Hepatocyte (in vitro differentiated cells): ENCODE results near the gene POLG. TPM values are rescaled to one million over a fixed set of nuclear protein-coding genes. Genes with fewer than 3 reads are reported as not detected.

Source experiments
- DNase-seq: peaks from one replicate; pipeline ENCODE4 v3.0.0-alpha.2; 2016; ENCODE audit warnings: low spot score
- H2AFZ ChIP-seq: fragments of 200-600 bp; sonication (generic); 2 replicates; pipeline ENCODE4 v1.6.0; 2016; ENCODE audit warnings: antibody characterized with exemption, mild to moderate bottlenecking
- H3K27ac ChIP-seq: fragments of 200-600 bp; sonication (generic); 2 replicates; pipeline ENCODE4 v1.5.1; 2016; ENCODE audit warnings: mild to moderate bottlenecking
- H3K27me3 ChIP-seq: fragments of 200-600 bp; sonication (generic); 2 replicates; pipeline ENCODE4 v1.6.1; 2016
- H3K36me3 ChIP-seq: fragments of 200-600 bp; sonication (generic); replicated peaks from 2 replicates; pipeline ENCODE4 v1.5.1; 2016; ENCODE audit warnings: low read depth; ENCODE audit not compliant: insufficient read depth
- H3K4me1 ChIP-seq: fragments of 200-600 bp; sonication (generic); 2 replicates; pipeline ENCODE4 v1.5.1; 2016; ENCODE audit warnings: mild to moderate bottlenecking, moderate library complexity; ENCODE audit not compliant: insufficient read depth
- H3K4me2 ChIP-seq: fragments of 200-600 bp; sonication (generic); 2 replicates; pipeline ENCODE4 v1.6.0; 2016
- H3K4me3 ChIP-seq: fragments of 200-600 bp; sonication (generic); 2 replicates; pipeline ENCODE4 v1.5.1; 2016; ENCODE audit warnings: mild to moderate bottlenecking
- H3K79me2 ChIP-seq: fragments of 200-600 bp; sonication (generic); 2 replicates; pipeline ENCODE4 v1.6.0; 2017; ENCODE audit warnings: mild to moderate bottlenecking
- H3K9me2 ChIP-seq: fragments of 200-600 bp; sonication (generic); replicated peaks from 2 replicates; pipeline ENCODE4 v1.6.0; 2017; ENCODE audit warnings: mild to moderate bottlenecking; ENCODE audit not compliant: insufficient read depth
- H3K9me3 ChIP-seq: fragments of 200-600 bp; sonication (generic); 2 replicates; pipeline ENCODE4 v1.5.1; 2016; ENCODE audit warnings: low read depth, mild to moderate bottlenecking
- H4K20me1 ChIP-seq: fragments of 200-600 bp; sonication (generic); 2 replicates; pipeline ENCODE4 v1.6.0; 2016; ENCODE audit warnings: mild to moderate bottlenecking; ENCODE audit not compliant: insufficient read depth, poor library complexity, severe bottlenecking
- CTCF ChIP-seq: fragments of 200-600 bp; sonication (generic); IDR thresholded peaks from 2 replicates; pipeline ENCODE4 v1.5.1; 2016; ENCODE audit warnings: antibody characterized with exemption, mild to moderate bottlenecking; ENCODE audit not compliant: poor library complexity
- EZH2 ChIP-seq: fragments of 200-600 bp; sonication (generic); IDR thresholded peaks from 2 replicates; pipeline ENCODE4 v1.6.1; 2016; ENCODE audit warnings: antibody characterized with exemption, mild to moderate bottlenecking, borderline replicate concordance
- EZH2phosphoT487 ChIP-seq: fragments of 200-600 bp; sonication (generic); IDR thresholded peaks from one replicate; pipeline ENCODE4 v1.6.1; 2018; ENCODE audit warnings: antibody characterized with exemption, mild to moderate bottlenecking, low read depth, moderate library complexity; ENCODE audit not compliant: unreplicated experiment, severe bottlenecking
- WGBS: methylation state at CpG from one replicate; pipeline ENCODE4 v1.1.6; 2016; ENCODE audit warnings: low lambda C conversion rate; ENCODE audit errors: missing lambda C conversion rate; 5-methylcytosine and 5-hydroxymethylcytosine counted together
- polyA plus RNA-seq: library from polyadenylated mRNA; unstranded; fragments of >200 nt; fragmentation: Nextera tagmentation; extraction: Ambion mirVana; gene quantifications from 2 replicates; pipeline ENCODE4 v1.2.1, GENCODE V29; 2016
- total RNA-seq: library from RNA; depleted of rRNA; stranded (reverse); fragments of >200 nt; gene quantifications from 2 replicates; pipeline ENCODE4 v1.2.3, GENCODE V29; 2014

Gene POLG
- total and polyA plus RNA-seq, 2 experiments from 2014 or later = 34.0 to 54.0 TPM

- WGBS = 82% methylated on average over 2 of the region's 2 CpGs
- Histone ChIP-seq H2AFZ (no peak overlapping the region), H3K9me3 (no peaks in the 10 kb centered on the region), H3K4me1 (no peaks in the 10 kb centered on the region), H3K36me3 (no peaks in the 10 kb centered on the region), H3K4me2 (no peak overlapping the region), H3K27ac (no peak overlapping the region), H3K4me3 (no peak overlapping the region), H3K79me2 (no peaks in the 10 kb centered on the region), H3K27me3 (no peaks in the 10 kb centered on the region), H4K20me1 (no peaks in the 10 kb centered on the region), H3K9me2 (no peaks in the 10 kb centered on the region)
- DNase-seq = no peak
- no peak for TF ChIP-seq EZH2
- TF ChIP-seq EZH2phosphoT487 = no peak
- no peak for TF ChIP-seq CTCF
Observed at GRCh38 chr15:89307046-89307587, 27.5 kb downstream of the POLG start.

GRCh38 chr15:89305395-89305794 is 29.2 kb downstream of the POLG start:
- DNase-seq = no peak

GRCh38 chr15:89303986-89304385 is 30.6 kb downstream of the POLG start:
- H3K4me1 ChIP-seq = no peaks in the 10 kb centered on the region
- WGBS = 96% methylated on average over 2 of the region's 2 CpGs
- H3K4me3 ChIP-seq = no peak overlapping the region
- TF ChIP-seq EZH2 (no peak), CTCF (no peak), EZH2phosphoT487 (no peak)
- H3K36me3 ChIP-seq = no peaks in the 10 kb centered on the region
- no peak for DNase-seq
- no peak overlapping the region for H3K27ac ChIP-seq
- H3K27me3 ChIP-seq = no peaks in the 10 kb centered on the region
- no peak overlapping the region for H2AFZ ChIP-seq
- H3K9me3 ChIP-seq = no peaks in the 10 kb centered on the region
- H3K4me2 ChIP-seq = no peak overlapping the region
- no peaks in the 10 kb centered on the region for H3K79me2 ChIP-seq
- H4K20me1 ChIP-seq = no peaks in the 10 kb centered on the region
- H3K9me2 ChIP-seq = no peaks in the 10 kb centered on the region

More at GRCh38 chr15:89305395-89305794, 29.2 kb downstream of the POLG start:
- no peak overlapping the region for H3K4me3 ChIP-seq
- H3K27ac ChIP-seq = no peak overlapping the region
- H3K9me2 ChIP-seq = no peaks in the 10 kb centered on the region
- H3K27me3 ChIP-seq = no peaks in the 10 kb centered on the region
- no peak overlapping the region for H2AFZ ChIP-seq
- no peaks in the 10 kb centered on the region for H3K9me3 ChIP-seq
- no peaks in the 10 kb centered on the region for H3K4me1 ChIP-seq
- H4K20me1 ChIP-seq = no peaks in the 10 kb centered on the region
- no peaks in the 10 kb centered on the region for H3K36me3 ChIP-seq
- WGBS = 96% methylated on average over 3 of the region's 3 CpGs
- H3K4me2 ChIP-seq = no peak overlapping the region
- TF ChIP-seq CTCF (no peak), EZH2phosphoT487 (no peak), EZH2 (no peak)
- H3K79me2 ChIP-seq = no peaks in the 10 kb centered on the region
